ENCODE measurements around the gene GRID2. TPM values are rescaled to one million over a fixed set of nuclear protein-coding genes. Genes with fewer than 3 reads are reported as not detected.

GRID2 gene
- total RNA-seq, 3 donors from 2014 or later: 0.44 TPM; not detected in 2

DNA sequence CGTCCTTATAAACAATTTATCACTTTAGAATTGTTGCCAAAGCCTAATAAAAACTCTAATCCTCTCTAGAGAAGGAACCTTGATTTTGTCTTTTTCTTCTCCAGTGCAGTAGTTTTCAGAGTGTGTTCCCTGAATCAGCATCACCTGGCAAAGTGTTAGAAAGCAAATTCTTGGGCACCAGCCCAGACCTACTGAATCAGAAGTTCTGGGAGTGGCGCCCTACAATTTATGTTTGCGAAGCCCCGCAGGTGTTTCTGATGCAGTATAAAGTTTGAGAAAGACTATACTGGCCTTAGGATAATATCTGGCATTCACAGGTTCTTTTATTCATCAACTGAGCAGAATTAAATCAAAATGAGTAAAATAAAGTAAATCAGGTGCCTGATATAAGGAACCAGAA, 879.0 kb downstream of the GRID2 start:
- Histone ChIP-seq H3K4me1 (ENCODE audit: low read depth) (no peaks in the 10 kb centered on the region), H3K36me3 (ENCODE audit: low read depth) (no peaks in the 10 kb centered on the region), H3K4me3 (no peak overlapping the region), H3K9me3 (no peaks in the 10 kb centered on the region)
- ATAC-seq (peak; percentile 56), DNase-seq (no peak)
- intact Hi-C loops (cut with DNase I, micrococcal nuclease): no loop called here
- TF ChIP-seq, protein P1, sequence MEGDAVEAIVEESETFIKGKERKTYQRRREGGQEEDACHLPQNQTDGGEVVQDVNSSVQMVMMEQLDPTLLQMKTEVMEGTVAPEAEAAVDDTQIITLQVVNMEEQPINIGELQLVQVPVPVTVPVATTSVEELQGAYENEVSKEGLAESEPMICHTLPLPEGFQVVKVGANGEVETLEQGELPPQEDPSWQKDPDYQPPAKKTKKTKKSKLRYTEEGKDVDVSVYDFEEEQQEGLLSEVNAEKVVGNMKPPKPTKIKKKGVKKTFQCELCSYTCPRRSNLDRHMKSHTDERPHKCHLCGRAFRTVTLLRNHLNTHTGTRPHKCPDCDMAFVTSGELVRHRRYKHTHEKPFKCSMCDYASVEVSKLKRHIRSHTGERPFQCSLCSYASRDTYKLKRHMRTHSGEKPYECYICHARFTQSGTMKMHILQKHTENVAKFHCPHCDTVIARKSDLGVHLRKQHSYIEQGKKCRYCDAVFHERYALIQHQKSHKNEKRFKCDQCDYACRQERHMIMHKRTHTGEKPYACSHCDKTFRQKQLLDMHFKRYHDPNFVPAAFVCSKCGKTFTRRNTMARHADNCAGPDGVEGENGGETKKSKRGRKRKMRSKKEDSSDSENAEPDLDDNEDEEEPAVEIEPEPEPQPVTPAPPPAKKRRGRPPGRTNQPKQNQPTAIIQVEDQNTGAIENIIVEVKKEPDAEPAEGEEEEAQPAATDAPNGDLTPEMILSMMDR (IDR thresholded peaks at IDR 0.05): no peak

DNA sequence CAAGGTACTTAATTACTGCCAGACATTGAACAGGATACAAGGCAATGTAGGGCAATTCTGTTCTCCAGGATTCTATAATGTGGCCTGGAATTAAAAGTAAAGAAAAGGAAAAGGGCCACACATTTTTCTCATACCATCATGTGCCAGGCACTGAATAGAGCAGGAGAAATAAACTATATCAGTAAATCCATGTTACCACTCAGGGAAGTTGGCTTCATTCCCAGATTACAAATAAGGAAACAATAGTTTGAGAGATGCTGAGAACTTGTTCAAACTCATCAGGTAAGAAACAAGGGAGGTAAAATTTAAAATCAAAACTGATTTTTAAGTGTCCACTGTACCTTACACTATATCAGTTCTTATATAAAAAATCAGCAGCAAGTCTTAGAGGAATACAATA, 879.8 kb downstream of the GRID2 start:
- DNase-seq (no peak), ATAC-seq (peak; percentile 71)
- H3K4me1 ChIP-seq (ENCODE audit: low read depth): no peaks in the 10 kb centered on the region
- TF ChIP-seq, protein P1 (IDR thresholded peaks at IDR 0.05): no peak
- H3K9me3 ChIP-seq: no peaks in the 10 kb centered on the region
- intact Hi-C loops (cut with DNase I, micrococcal nuclease): no loop called here
- no peaks in the 10 kb centered on the region for H3K36me3 ChIP-seq (ENCODE audit: low read depth)
- H3K4me3 ChIP-seq: no peak overlapping the region

DNA sequence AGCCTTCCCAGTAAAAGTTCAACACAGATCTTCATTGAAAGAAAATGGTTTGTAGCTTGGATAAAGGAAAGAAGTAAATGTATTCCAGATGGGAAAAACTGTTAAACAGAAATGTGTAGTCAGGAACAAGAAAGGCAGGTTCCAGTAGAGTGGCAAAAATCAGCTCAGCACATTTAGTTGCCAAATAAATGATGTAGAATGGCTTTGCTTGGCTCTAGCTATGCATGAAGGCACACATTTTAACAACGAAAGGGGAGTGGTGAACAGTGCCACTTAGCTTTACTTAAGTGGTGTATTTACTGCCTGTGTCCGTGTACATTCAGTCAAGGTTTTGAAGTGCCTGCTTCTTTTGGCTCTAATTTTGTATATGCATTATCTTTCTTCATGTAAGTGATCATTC, 880.3 kb downstream of the GRID2 start:
- no peaks in the 10 kb centered on the region for H3K4me1 ChIP-seq (ENCODE audit: low read depth)
- ATAC-seq (peak; percentile 36), DNase-seq (no peak)
- no peaks in the 10 kb centered on the region for H3K9me3 ChIP-seq
- TF ChIP-seq, protein P1 (IDR thresholded peaks at IDR 0.05): no peak
- H3K36me3 ChIP-seq (ENCODE audit: low read depth): no peaks in the 10 kb centered on the region
- H3K4me3 ChIP-seq: no peak overlapping the region
- intact Hi-C loops (cut with DNase I, micrococcal nuclease): no loop called here

DNA sequence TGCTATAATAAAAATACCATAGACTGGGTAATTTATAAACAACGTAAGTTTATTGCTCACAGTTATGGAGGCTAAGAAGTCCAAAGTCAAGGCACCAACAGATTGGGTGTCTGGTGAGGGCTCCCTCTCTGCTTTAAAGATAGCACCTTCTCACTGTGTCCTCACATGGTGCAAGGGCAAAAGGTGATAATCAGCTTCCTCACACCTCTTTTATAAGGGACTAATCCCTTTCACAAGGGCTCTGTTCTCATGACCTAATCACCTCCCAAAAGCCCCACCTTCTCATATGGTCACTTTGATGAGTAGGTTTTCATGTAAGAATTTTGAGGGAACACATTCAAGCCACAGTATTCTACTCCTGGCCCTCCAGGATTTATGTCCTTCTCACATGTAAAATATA, 883.1 kb downstream of the GRID2 start:
- Histone ChIP-seq H3K4me3 (no peak overlapping the region), H3K9me3 (no peaks in the 10 kb centered on the region), H3K36me3 (ENCODE audit: low read depth) (no peaks in the 10 kb centered on the region), H3K4me1 (ENCODE audit: low read depth) (no peaks in the 10 kb centered on the region)
- TF ChIP-seq, protein P1 (IDR thresholded peaks at IDR 0.05): no peak
- DNase-seq (no peak), ATAC-seq (no peak)
- intact Hi-C loops (cut with DNase I, micrococcal nuclease): no loop called here

DNA sequence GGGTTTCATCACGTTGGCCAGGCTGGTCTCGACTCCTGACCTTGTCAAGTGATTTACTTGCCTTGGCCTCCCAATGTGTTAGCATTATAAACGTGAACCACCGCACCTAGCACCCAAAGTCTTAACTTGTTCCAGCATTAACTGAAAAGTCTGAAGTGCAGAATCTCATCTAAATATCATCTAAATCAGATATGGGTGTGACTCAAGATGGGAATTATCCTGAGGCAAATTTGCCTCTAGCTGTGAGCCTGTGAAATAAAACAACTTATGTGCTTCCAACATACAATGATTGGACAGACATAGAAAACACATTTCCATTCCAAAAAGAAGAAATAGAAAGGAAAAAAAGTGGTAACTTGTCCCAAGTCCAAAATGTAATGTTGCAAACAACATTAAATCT, 883.7 kb downstream of the GRID2 start:
- ATAC-seq (no peak), DNase-seq (no peak)
- no peaks in the 10 kb centered on the region for H3K36me3 ChIP-seq (ENCODE audit: low read depth)
- intact Hi-C loops (cut with DNase I, micrococcal nuclease): no loop called here
- H3K4me1 ChIP-seq (ENCODE audit: low read depth): no peaks in the 10 kb centered on the region
- H3K9me3 ChIP-seq: no peaks in the 10 kb centered on the region
- TF ChIP-seq, protein P1 (IDR thresholded peaks at IDR 0.05): no peak
- no peak overlapping the region for H3K4me3 ChIP-seq

DNA sequence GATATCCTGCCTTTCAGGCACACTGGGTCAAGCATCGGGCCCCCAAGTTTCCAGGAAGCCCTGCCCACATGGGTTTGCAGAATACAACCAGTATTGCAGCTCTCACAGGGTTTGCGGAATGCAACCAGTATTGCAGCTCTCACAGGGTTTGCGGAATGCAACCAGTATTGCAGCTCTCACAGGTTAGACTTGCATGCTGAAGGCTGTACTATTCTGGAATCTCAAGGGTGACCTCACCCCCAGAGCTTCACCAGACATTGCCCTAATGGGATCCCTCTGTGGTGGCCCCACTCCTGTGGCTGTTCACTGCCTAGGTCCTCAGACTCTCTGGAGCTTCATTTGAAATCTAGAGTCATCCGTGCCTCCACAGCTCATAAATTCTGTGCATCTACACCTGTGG, 884.1 kb downstream of the GRID2 start:
- H3K9me3 ChIP-seq: no peaks in the 10 kb centered on the region
- TF ChIP-seq, protein P1 (IDR thresholded peaks at IDR 0.05): no peak
- H3K4me1 ChIP-seq (ENCODE audit: low read depth): no peaks in the 10 kb centered on the region
- DNase-seq: no peak
- intact Hi-C loops (cut with DNase I, micrococcal nuclease): no loop called here
- H3K4me3 ChIP-seq: no peak overlapping the region
- H3K36me3 ChIP-seq (ENCODE audit: low read depth): no peaks in the 10 kb centered on the region
- no peak for ATAC-seq

All from mucosa of descending colon (tissue), 3 donors.